Measurements from ENCODE around the gene PHLDB2.

GRCh38 chr3:111928613-111929012 is 69.5 kb downstream of the PHLDB2 start:
- TF ChIP-seq, protein P1, sequence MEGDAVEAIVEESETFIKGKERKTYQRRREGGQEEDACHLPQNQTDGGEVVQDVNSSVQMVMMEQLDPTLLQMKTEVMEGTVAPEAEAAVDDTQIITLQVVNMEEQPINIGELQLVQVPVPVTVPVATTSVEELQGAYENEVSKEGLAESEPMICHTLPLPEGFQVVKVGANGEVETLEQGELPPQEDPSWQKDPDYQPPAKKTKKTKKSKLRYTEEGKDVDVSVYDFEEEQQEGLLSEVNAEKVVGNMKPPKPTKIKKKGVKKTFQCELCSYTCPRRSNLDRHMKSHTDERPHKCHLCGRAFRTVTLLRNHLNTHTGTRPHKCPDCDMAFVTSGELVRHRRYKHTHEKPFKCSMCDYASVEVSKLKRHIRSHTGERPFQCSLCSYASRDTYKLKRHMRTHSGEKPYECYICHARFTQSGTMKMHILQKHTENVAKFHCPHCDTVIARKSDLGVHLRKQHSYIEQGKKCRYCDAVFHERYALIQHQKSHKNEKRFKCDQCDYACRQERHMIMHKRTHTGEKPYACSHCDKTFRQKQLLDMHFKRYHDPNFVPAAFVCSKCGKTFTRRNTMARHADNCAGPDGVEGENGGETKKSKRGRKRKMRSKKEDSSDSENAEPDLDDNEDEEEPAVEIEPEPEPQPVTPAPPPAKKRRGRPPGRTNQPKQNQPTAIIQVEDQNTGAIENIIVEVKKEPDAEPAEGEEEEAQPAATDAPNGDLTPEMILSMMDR (IDR thresholded peaks at IDR 0.05) = no peak
- no peak for TF ChIP-seq POLR2A (IDR thresholded peaks at IDR 0.05)
